Measurements from ENCODE around the gene TIMMDC1.

The TIMMDC1 gene

GRCh38 chr3:119470866-119471265, 27.5 kb upstream of the TIMMDC1 start:
- Histone ChIP-seq H3K4me1 (peaks cover 16 to 36% (median 25%) of the 10 kb centered on the region in 10 experiments), H3K4me2 (peak overlapping the region in 10 of 11 experiments; percentile 86 to 98 (median 90); a peak in 13 of 22 replicates), H4K20me1 (no peaks in the 10 kb centered on the region), H3K27ac (no peak overlapping the region), H3K9me3 (replicated peaks in 1 of 11) (no peaks in the 10 kb centered on the region), H3K27me3 (no peaks in the 10 kb centered on the region), H3K9ac (no peak overlapping the region), H3K36me3 (peaks cover 37 to 55% (median 50%) of the 10 kb centered on the region in 11 experiments), H3K4me3 (no peak overlapping the region)
- TF ChIP-seq Cebpa-rat (IDR thresholded peaks at IDR 0.05): no peak

- peaks cover 71 to 100% (median 92%) of the 10 kb centered on the region in 11 experiments for H3K36me3 ChIP-seq
- H3K27ac ChIP-seq: no peak overlapping the region
- no peak overlapping the region for H3K9ac ChIP-seq
Measured at GRCh38 chr3:119481079-119481478, 17.3 kb upstream of the TIMMDC1 start.

GRCh38 chr3:119483101-119483500, 15.2 kb upstream of the TIMMDC1 start:
- Histone ChIP-seq H3K4me2 (no peak overlapping the region), H3K4me1 (no peaks in the 10 kb centered on the region), H3K27ac (no peak overlapping the region), H3K36me3 (peaks cover 72 to 100% (median 94%) of the 10 kb centered on the region in 11 experiments), H3K9ac (no peak overlapping the region), H3K4me3 (no peak overlapping the region), H4K20me1 (no peaks in the 10 kb centered on the region), H3K27me3 (no peaks in the 10 kb centered on the region), H3K9me3 (replicated peaks in 1 of 11) (no peaks in the 10 kb centered on the region)
- no peak for TF ChIP-seq Cebpa-rat (IDR thresholded peaks at IDR 0.05)

More at GRCh38 chr3:119481079-119481478, 17.3 kb upstream of the TIMMDC1 start:
- H3K4me2 ChIP-seq: no peak overlapping the region
- no peak for TF ChIP-seq Cebpa-rat (IDR thresholded peaks at IDR 0.05)
- H3K27me3 ChIP-seq: no peaks in the 10 kb centered on the region
- no peaks in the 10 kb centered on the region for H3K4me1 ChIP-seq
- no peak overlapping the region for H3K4me3 ChIP-seq
- no peaks in the 10 kb centered on the region for H3K9me3 ChIP-seq (replicated peaks in 1 of 11)
- no peaks in the 10 kb centered on the region for H4K20me1 ChIP-seq

DNA sequence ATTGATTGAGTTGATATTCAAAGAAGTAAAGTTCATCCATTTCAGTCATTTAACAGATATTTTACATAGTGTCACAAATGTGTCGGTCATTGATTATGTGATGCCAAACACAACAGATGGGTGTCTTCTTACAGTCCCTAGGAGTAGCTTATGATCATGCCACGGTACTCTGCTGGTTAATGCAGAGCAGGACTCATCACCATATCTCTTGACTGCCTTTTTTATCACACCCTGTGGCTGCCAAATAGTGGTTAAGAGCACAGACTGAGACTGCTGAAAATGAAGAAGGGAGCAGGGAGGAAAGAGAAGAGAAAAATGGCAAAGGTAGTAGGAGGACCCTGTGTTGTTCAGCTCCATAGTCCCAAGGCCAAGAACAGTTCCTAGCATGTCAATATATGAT, 12.8 kb upstream of the TIMMDC1 start:
- no peak overlapping the region for H3K4me3 ChIP-seq
- no peak for TF ChIP-seq Cebpa-rat (IDR thresholded peaks at IDR 0.05)
- no peaks in the 10 kb centered on the region for H4K20me1 ChIP-seq
- H3K27ac ChIP-seq: no peak overlapping the region
- H3K36me3 ChIP-seq: peaks cover 76 to 100% (median 93%) of the 10 kb centered on the region in 11 experiments
- H3K4me1 ChIP-seq: no peaks in the 10 kb centered on the region
- no peak overlapping the region for H3K9ac ChIP-seq
- H3K27me3 ChIP-seq: no peaks in the 10 kb centered on the region
- no peaks in the 10 kb centered on the region for H3K9me3 ChIP-seq (replicated peaks in 1 of 11)
- H3K4me2 ChIP-seq: no peak overlapping the region

GRCh38 chr3:119490153-119490552, 8.2 kb upstream of the TIMMDC1 start:
- H3K4me1 ChIP-seq: no peaks in the 10 kb centered on the region
- H3K4me2 ChIP-seq: no peak overlapping the region
- H3K9me3 ChIP-seq (replicated peaks in 1 of 11): no peaks in the 10 kb centered on the region
- no peak overlapping the region for H3K27ac ChIP-seq
- H4K20me1 ChIP-seq: no peaks in the 10 kb centered on the region
- no peaks in the 10 kb centered on the region for H3K27me3 ChIP-seq
- H3K36me3 ChIP-seq: peaks cover 66 to 76% (median 74%) of the 10 kb centered on the region in 11 experiments
- no peak overlapping the region for H3K9ac ChIP-seq
- H3K4me3 ChIP-seq: no peak overlapping the region
- no peak for TF ChIP-seq Cebpa-rat (IDR thresholded peaks at IDR 0.05)

- TF ChIP-seq Cebpa-rat (IDR thresholded peaks at IDR 0.05): no peak
- no peaks in the 10 kb centered on the region for H3K9me3 ChIP-seq (replicated peaks in 1 of 11)
- H3K4me3 ChIP-seq: no peak overlapping the region
- H3K36me3 ChIP-seq: peaks cover 46 to 57% (median 55%) of the 10 kb centered on the region in 11 experiments
- H3K4me2 ChIP-seq: no peak overlapping the region
- H3K4me1 ChIP-seq: peaks cover 0 to 10% (median 0%) of the 10 kb centered on the region in 10 experiments; a peak in 7 of 20 replicates
- H3K9ac ChIP-seq: no peak overlapping the region
- H4K20me1 ChIP-seq: no peaks in the 10 kb centered on the region
- H3K27me3 ChIP-seq: no peaks in the 10 kb centered on the region
- H3K27ac ChIP-seq: no peak overlapping the region
Measured at GRCh38 chr3:119492128-119492527, 6.2 kb upstream of the TIMMDC1 start.

DNA sequence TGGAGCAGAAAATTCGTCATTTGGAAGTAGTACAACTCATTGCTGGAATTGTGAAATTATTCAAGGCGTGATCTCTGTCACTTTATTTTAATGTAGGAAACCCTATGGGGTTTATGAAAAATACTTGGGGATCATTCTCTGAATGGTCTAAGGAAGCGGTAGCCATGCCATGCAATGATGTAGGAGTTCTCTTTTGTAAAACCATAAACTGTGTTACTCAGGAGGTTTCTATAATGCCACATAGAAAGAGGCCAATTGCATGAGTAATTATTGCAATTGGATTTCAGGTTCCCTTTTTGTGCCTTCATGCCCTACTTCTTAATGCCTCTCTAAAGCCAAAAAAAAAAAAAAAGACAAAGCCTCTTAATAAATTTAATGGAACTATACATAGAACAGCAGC, 5.5 kb upstream of the TIMMDC1 start:
- H3K4me1 ChIP-seq: peaks cover 4 to 16% (median 7%) of the 10 kb centered on the region in 10 experiments; a peak in 14 of 20 replicates
- no peak overlapping the region for H3K27ac ChIP-seq
- no peak overlapping the region for H3K4me2 ChIP-seq
- peaks cover 40 to 50% (median 48%) of the 10 kb centered on the region in 11 experiments for H3K36me3 ChIP-seq
- H3K4me3 ChIP-seq: no peak overlapping the region
- no peaks in the 10 kb centered on the region for H3K9me3 ChIP-seq (replicated peaks in 1 of 11)
- no peaks in the 10 kb centered on the region for H4K20me1 ChIP-seq
- no peak for TF ChIP-seq Cebpa-rat (IDR thresholded peaks at IDR 0.05)
- H3K27me3 ChIP-seq: no peaks in the 10 kb centered on the region
- H3K9ac ChIP-seq: no peak overlapping the region

- Histone ChIP-seq H3K27ac (no peak overlapping the region), H3K9me3 (replicated peaks in 1 of 11) (no peaks in the 10 kb centered on the region), H3K9ac (no peak overlapping the region), H3K4me1 (peaks cover 13 to 22% (median 15%) of the 10 kb centered on the region in 10 experiments), H3K36me3 (peaks cover 23 to 34% (median 30%) of the 10 kb centered on the region in 11 experiments), H4K20me1 (no peaks in the 10 kb centered on the region), H3K4me3 (no peak overlapping the region), H3K4me2 (no peak overlapping the region), H3K27me3 (no peaks in the 10 kb centered on the region)
- TF ChIP-seq Cebpa-rat (IDR thresholded peaks at IDR 0.05): no peak
Measured at GRCh38 chr3:119494597-119494996, 3.8 kb upstream of the TIMMDC1 start.

- Histone ChIP-seq H3K27me3 (no peaks in the 10 kb centered on the region), H3K4me2 (peak overlapping the region; percentile 69 to 92 (median 82)), H3K9ac (peak overlapping the region; percentile 80 to 96 (median 92)), H3K4me1 (peaks cover 22 to 43% (median 30%) of the 10 kb centered on the region in 10 experiments), H3K4me3 (peak overlapping the region; percentile 64 to 86 (median 82)), H3K27ac (peak overlapping the region; percentile 75 to 96 (median 92); a peak in 21 of 22 replicates), H4K20me1 (no peaks in the 10 kb centered on the region), H3K9me3 (replicated peaks in 1 of 11) (no peaks in the 10 kb centered on the region), H3K36me3 (peaks cover 8 to 13% (median 10%) of the 10 kb centered on the region in 11 experiments; a peak in 20 of 22 replicates)
- no peak for TF ChIP-seq Cebpa-rat (IDR thresholded peaks at IDR 0.05)
Measured at GRCh38 chr3:119497820-119498185, 544 bp upstream of the TIMMDC1 start.

- Histone ChIP-seq H4K20me1 (no peaks in the 10 kb centered on the region), H3K27me3 (no peaks in the 10 kb centered on the region), H3K4me3 (peak overlapping the region in 3 of 10 experiments; percentile 13 to 85 (median 76); a peak in 2 of 20 replicates), H3K9ac (peak overlapping the region in 5 of 11 experiments; percentile 16 to 96 (median 95); a peak in 8 of 22 replicates), H3K36me3 (peaks cover 28 to 33% (median 31%) of the 10 kb centered on the region in 11 experiments), H3K4me1 (peaks cover 22 to 43% (median 30%) of the 10 kb centered on the region in 10 experiments), H3K9me3 (replicated peaks in 1 of 11) (no peaks in the 10 kb centered on the region), H3K27ac (0 out of 22 replicates have a peak overlapping the region, but pooled peaks of 1 of the 11 experiments have one; percentile 96), H3K4me2 (peak overlapping the region; percentile 69 to 96 (median 86); a peak in 17 of 22 replicates)
- TF ChIP-seq Cebpa-rat (IDR thresholded peaks at IDR 0.05): no peak
Measured at GRCh38 chr3:119500265-119500664, 1.9 kb downstream of the TIMMDC1 start.
